IPS DF 19.7 (cell line): ENCODE measurements around the gene PRR15L.
A peak's percentile ranks its signal among the peaks of the same experiment; 100 is the strongest.

ENCODE experiments used
- DNase-seq: peaks from one replicate; pipeline ENCODE4 v3.0.0-alpha.2; 2013; ENCODE audit warnings: low read depth, low spot score

PRR15L gene

GRCh38 chr17:47959825-47960655, 2.4 kb upstream of the PRR15L start:
- DNase-seq: no peak

DNA sequence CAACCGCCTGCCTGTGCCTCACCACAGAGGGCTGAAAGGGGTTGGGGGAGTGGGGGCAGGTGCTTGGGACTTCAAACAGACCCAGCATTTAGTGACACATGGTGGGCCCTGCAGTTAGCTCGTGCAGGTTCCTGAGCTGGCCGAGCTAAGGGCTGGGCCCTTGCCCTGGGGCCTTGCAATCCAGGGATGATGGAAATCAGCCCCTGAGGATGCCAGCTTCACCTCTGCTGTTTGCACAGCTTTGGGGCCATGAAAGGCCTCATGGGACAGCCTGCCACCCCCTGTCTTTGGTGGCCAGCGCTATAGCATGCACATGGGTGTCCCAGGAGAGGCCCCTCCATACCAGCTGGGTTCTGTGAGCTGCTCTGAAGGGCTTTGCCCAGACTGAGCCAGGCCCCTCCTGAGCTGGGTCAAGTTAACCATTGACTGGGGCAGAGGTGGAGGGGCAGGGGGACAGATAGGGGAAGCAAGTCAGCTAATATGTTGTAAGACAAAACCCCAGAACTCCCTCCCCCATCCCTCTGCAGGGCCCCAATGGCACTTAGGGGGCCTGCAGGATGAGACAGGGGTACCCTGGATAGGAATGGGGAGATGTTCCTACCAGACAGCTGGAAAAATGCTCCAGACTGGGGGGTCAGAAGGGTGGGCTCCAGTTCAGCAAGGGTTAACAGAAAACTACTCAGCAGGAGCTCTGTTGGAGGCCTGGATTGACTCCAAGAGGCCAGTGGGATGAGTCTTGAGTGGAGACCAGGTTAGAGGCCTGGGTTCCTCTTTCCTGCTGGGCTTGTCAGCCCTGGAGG, 692 bp downstream of the PRR15L start:
- DNase-seq: no peak

DNA sequence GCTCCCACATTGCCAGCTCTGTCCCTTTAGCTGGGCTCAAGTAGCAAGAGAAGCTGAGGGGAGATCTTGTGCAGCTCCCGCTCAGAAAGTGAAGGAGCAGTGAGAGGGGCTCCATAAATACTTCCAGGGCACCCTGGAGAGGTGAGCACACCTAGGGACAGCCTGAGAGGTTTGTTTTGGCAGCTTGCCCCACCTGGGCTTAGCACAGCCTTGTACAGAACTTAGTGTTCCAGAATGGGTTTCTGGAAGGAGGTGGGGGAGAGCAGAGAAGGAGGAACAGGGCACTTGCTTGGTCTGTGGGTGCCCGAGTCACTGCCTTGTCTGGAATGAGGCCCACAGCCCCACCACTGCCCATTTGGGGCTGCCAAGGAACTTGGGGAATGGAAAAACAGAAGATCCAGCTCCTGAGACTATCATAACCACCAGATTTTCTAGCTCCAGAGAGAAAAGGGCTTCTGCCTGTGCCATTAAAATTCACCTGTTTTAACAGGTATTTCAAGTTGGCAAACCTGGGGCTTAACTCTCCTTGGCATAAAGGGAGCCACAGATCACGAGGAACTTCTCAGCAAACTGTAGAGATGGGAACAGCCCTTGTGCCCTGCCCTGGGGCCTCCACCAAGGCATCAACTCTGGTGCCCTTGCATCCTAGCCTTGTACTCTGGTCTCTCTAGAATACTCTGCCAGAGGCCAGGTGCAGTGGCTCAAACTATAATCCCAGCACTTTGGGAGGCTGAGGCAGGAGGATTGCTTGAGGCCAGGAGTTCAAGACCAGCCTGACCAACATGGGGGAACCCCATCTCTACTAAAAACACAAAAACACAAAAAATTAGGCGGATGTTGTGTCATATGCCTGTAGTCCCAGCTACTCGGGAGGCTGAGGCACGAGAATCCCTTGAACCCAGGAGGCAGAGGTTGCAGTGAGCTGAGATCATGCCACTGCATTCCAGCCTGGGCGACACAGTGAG, 1.9 kb downstream of the PRR15L start:
- no peak for DNase-seq

- DNase-seq: no peak
Observed at GRCh38 chr17:47953909-47954308, 3.8 kb downstream of the PRR15L start.

DNA sequence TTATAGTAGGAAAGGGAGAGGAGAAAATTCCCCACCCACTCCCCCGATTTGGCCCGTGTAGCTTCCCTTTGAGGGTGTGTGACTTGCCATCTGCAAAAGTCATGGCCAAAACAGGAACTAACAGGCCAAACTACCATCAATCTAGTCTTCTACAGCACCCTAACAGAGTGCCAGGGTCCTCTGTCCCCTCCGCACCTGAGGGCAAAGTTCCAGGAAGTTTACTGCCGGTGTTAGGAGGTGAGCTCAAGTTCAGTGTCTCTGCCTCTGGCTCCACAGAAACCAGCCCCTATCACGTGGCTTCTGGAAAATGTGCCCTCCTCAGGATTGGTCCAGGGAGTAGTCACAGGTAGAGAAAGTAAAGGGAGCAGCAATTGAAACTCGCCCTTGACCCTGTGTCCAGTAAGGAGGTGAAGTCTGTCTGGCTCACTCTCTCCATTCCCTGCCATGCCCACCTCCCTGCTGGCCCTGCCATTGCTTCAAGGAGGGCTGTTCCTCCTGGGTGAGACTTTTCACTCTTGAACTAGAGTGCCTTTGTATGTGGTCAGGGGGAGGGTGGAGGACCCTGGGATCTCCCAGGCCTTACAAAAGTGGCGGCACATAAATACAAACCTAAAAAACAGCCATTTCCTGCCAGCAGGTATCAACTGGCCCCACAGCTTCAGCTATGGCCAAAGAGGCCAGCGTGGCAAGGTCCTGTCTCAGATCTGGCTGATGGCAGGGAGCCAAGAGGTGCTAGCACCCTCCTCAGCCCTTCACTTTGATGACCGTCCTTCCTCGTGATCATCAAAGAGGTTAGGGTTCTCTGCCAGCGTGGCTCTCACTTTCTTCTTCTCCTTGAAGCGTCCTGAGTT, 5.3 kb downstream of the PRR15L start:
- DNase-seq: no peak

DNA sequence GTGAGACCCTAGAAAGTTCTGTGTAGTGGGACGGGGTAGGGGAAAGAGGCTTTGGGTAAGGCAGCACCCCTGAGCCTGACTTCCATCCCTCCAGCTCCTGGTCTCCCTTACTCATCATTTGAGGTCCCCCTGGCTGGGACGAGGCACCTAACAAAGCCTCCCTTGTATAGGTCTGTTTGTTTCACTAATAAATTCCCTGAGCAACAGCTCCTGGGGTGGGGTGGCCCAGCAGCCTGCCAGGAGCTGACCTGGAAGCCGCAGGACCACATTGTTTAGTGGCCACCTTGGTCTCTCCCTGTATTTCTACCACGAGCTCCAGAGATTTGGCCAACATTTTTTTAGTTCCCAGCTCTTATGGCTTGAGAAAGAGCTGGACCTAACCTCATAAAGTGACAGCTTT, 7.2 kb downstream of the PRR15L start:
- DNase-seq: no peak

DNA sequence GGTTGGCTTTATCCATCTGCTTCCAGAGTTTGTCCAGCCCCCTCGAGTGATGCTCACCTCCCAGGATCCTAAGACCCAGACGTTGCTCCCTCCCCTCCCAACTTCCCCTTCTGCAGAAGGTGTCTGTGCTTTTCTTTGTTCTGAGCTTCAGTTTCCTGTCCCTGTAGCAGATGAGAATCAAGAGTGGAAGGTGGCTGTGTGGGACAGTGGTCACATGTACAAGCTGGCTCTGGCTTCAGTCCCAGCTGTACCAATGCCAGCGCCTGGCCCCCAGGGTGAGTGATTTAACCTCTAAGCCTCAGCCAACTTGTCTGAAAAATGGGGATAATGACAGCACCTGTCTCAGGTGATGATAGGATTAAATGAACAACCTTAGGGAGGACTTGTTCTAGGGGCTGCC, 7.7 kb downstream of the PRR15L start:
- DNase-seq: no peak

- no peak for DNase-seq
Observed at GRCh38 chr17:47949197-47949759, 8.4 kb downstream of the PRR15L start.

DNA sequence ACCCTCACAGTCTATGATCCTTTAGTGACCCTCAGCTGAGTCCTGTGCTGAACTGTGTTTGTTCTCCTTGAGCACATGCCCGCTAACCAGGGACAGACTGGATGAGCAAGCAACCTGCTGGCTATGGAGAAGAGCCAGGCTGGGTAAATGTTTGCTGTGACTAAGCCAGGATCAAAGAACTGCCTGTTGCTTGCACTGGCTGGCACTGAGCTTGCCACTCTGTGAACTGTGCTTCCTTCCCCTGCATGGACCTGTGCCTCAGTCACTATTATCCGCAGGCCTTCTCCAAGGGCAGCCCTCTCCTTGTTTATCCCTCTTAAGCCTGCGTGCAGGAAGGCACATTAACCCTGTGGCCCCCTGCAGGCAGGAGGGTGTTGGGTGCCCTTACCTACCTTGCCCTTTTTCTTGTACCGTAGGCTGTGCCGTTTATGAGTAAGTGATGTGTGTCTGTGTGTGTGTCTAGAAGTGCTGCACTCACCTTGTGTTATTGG, 8.9 kb downstream of the PRR15L start:
- no peak for DNase-seq

- DNase-seq: no peak
Observed at GRCh38 chr17:47946929-47947397, 10.7 kb downstream of the PRR15L start.

DNA sequence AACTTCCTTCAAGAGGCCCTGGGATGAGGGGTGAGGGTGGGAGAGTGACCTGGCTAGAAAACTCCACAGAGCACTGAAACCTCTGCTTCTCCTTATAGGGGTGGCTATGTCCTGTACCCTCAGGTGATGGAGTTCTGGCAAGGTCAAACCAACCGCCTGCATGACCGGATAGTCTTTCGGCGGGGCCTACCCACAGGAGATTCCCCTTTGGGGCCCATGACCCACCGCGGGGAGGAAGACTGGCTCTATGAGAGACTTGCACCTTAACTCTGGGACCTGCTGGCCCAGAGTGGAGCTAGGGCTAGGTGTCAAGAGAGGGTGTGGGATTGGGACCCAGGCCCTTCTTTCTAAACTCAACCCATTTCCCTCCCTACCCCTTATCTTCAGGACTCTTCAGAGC, 11.2 kb downstream of the PRR15L start:
- DNase-seq: no peak

DNA sequence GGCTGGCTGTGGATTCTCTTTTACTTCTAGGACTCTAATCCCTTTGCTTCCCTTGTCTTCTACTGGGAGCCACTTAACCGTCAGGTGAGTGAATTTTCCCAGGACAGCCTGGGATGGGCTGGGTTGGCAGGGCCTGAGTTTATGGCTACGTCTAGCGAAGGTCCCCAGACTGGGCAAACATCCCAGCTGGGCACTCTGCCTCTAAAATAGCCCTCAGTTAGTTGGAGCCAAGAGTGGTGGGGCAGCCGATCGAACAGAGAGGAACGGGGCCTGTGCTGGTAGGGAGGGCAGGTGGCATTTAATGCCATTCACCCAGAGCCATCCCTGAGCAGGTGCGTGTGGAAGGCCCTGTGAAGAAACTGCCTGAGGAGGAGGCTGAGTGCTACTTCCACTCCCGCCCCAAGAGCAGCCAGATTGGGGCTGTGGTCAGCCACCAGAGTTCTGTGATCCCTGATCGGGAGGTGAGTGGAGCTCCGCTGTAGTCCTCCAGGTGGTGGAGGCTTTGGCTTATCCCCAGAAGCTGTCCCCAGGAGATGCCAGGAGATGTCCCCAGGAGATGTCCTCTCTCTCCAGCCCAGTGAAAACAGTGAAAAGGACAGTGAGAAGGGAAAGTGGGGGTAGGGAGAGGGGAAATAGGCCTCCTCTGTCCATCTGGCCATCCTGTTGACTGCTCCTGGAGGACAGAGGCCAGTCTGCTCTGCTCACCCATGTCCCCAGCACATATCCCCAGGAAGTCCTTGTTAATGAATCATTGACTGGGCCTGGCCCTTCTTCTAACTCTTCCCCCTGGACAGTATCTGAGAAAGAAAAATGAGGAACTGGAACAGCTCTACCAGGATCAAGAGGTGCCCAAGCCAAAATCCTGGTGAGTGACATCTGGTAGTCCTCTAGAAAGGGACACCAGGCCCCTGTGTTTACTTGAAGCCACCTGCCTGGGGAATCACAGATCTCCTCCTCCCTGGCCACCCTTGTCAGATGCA, 11.9 kb downstream of the PRR15L start:
- DNase-seq: no peak

- no peak for DNase-seq
Observed at GRCh38 chr17:47945080-47945479, 12.6 kb downstream of the PRR15L start.

DNA sequence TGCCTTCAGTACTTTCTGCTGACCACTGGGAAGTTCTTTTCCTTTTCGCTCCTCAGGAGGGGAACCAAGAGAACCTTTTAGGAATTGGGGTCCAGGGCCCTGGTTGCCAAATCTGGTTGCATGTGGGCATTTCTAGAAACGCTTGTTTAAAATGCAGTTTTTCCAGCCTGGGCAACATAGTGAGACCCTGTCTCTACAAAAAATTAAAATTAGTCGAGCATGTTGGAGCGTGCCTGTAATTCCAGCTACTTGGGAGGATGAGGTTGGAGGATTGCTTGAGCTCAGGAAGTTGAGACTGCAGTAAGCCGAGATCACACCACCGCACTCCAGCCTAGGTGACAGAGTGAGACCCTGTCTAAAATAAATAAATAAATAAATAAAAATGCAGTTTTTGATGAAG, 15.1 kb downstream of the PRR15L start:
- no peak for DNase-seq

GRCh38 chr17:47942096-47942510, 15.6 kb downstream of the PRR15L start:
- no peak for DNase-seq

DNA sequence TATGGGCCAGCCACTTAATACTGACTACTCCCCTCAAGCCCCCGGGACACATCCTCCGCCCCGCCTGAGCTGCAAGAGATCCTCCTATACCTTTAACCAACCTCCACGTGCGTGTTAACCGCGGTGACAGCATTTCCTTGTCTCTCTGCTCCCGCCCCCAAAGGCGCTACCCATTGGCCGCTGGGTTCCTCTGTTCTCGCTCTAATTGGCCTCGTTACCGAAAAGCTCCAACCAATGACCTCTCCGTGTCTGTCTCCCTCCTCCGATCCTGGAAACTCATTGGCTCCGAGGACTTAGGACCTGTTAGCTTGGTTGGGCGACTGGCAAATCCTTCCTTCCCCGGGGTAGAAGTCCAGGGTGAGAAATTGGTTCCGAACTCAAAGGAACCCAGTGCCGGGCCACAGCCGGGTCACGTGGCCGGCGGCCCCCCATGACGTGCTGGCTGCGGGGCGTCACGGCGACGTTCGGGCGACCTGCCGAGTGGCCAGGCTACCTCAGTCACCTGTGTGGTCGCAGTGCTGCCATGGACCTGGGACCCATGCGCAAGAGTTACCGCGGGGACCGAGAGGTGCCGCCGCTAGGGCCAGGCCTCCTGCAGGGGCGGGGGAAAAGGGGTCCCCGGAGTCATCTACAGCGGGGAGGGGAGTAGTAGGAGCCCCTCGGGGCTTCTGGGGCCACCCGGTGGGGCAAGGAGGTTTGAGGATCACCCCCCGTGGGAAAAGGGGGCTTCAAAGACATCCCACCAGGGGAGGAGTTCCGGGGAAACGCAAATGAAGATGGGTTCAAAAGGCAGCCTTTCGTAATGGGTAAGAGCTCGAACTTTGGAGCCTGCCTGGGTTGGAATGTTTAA, 16.2 kb downstream of the PRR15L start, which contains the start of gene PNPO:
Gene PNPO (plus strand): TSS at position 326 of the 850 bp plus-strand sequence. CDS start 105 bp downstream, at position 431.
- DNase-seq: peak; percentile 97

DNA sequence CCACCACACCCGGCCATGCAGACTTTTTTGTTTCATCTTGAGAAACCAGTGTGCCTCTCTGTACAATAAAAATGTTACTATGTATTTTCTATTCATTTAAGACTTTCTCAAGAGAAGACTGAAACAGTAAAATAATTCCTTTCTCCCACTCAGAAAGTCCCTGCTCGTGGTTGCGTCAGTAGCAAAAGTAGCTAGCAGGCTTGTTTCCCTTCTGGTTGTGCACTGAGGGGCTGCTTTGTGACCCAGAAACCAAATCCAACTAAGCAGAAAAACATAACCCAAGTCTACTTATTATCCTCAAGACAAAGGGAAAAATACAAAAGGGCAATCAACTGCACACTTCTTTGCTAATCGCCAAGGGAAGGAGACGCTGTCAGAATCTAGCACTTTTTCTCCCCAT, 19.7 kb downstream of the PRR15L start:
- DNase-seq: no peak

DNA sequence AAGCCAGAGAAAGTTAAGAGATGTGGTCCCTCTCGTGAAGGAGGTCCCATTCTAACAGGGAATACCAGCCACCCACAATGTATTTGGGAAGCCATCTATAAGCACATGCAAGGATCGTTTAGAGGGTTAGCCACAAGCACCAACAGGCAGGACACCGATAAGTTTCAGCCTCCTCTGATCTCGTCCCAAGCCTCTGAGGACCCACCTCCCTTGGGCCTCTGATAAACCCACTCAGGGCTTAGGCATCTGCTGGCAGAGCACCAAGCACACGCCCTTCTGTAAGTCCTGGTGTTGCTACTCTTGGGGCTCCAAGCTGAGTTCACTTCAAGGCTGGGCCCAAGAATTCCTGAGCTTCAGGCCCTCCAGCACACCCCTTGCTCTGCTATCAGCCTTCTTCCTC, 21.7 kb downstream of the PRR15L start:
- DNase-seq: no peak
